T-cell (primary cell): ENCODE data around the gene CHRND. TPM values are rescaled to one million over a fixed set of nuclear protein-coding genes. Genes with fewer than 3 reads are reported as not detected.
"Not testable (repeated sequence)": the region's sequence is repeated elsewhere in the genome, so short reads cannot be mapped to it uniquely, and the experiment has no call there.

Experiments used
- ATAC-seq, 4 experiments: fragments of 200-7000 bp in 3 of 4; fragments of 150-1000 bp in 1 of 4; cut with Tn5 transposase; replicated peaks in 1 of 4; 1 replicate in 3 of 4; 2 replicates in 1 of 4; pipeline ENCODE4 v1.10.0; 2021; ENCODE audit warnings: moderate library complexity in 3 of 4, mild to moderate bottlenecking in 2 of 4, moderate number of reproducible peaks in 1 of 4
- CTCF ChIA-PET, 2 donors: fragments of 300-600 bp; sonication (Branson Sonifier 250); formaldehyde crosslinking; loops; one replicate each; lab custom pipeline; 2022; ENCODE audit warnings: antibody characterized with exemption in 2 of 2; lab: Charles Lee
- POLR2A ChIA-PET, 2 donors: fragments of 300-600 bp; sonication (Branson Sonifier 250); formaldehyde crosslinking; loops; one replicate each; lab custom pipeline; 2022; ENCODE audit warnings: antibody characterized with exemption in 2 of 2; lab: Charles Lee
- DNase-seq, 35 experiments: peaks; one replicate each; pipeline versions ENCODE4 v3.0.0 to v3.0.0-alpha.2; 2013 to 2023
- H3K27ac ChIP-seq: one replicate; pipeline ENCODE4 v1.5.1; 2013; ENCODE audit warnings: low read length
- H3K27me3 ChIP-seq, 2 experiments: replicated peaks in 1 of 2; 1 replicate in 1 of 2; 2 replicates in 1 of 2; pipeline versions ENCODE4 v1.6.1 to v1.7.0; 2013; ENCODE audit warnings: low read length in 1 of 2, mixed read lengths in 1 of 2; ENCODE audit not compliant: control insufficient read depth in 2 of 2, insufficient read depth in 2 of 2; ENCODE audit errors: extremely low read depth in 1 of 2
- H3K36me3 ChIP-seq, 2 donors: 1 replicate in 1 of 2; 2 replicates in 1 of 2; pipeline versions ENCODE4 v1.6.1 to v1.7.0; 2013; ENCODE audit warnings: low read length in 1 of 2; ENCODE audit not compliant: control insufficient read depth in 2 of 2, insufficient read depth in 1 of 2; ENCODE audit errors: extremely low read depth in 1 of 2
- H3K4me1 ChIP-seq, 2 experiments: 1 replicate in 1 of 2; 2 replicates in 1 of 2; pipeline versions ENCODE4 v1.6.1 to v1.7.0; 2013; ENCODE audit warnings: low read length in 2 of 2, mixed read lengths in 1 of 2; ENCODE audit not compliant: insufficient read depth in 2 of 2, control insufficient read depth in 1 of 2; ENCODE audit errors: extremely low read depth in 1 of 2
- H3K4me3 ChIP-seq, 2 donors: 1 replicate in 1 of 2; 2 replicates in 1 of 2; pipeline versions ENCODE4 v1.5.1 to v1.7.0; 2013; ENCODE audit warnings: mild to moderate bottlenecking in 2 of 2, low read length in 1 of 2, moderate library complexity in 1 of 2; ENCODE audit not compliant: control insufficient read depth in 1 of 2; ENCODE audit errors: extremely low read depth in 1 of 2
- H3K9me3 ChIP-seq: 2 replicates; pipeline ENCODE4 v1.7.0; 2013
- H3K27ac Mint-ChIP-seq, 2 donors: one replicate each; pipeline ENCODE4 v1.8.0; 2020 to 2021; ENCODE audit warnings: mild to moderate bottlenecking in 2 of 2, mixed read lengths in 2 of 2
- H3K27me3 Mint-ChIP-seq, 2 donors: one replicate each; pipeline ENCODE4 v1.8.0; 2021 to 2022; ENCODE audit warnings: mixed read lengths in 2 of 2
- H3K36me3 Mint-ChIP-seq: one replicate; pipeline ENCODE4 v1.8.0; 2021; ENCODE audit warnings: mixed read lengths
- H3K4me1 Mint-ChIP-seq, 3 donors: one replicate each; pipeline ENCODE4 v1.8.0; 2020 to 2022; ENCODE audit warnings: mixed read lengths in 3 of 3, mild to moderate bottlenecking in 1 of 3
- H3K4me3 Mint-ChIP-seq, 3 donors: one replicate each; pipeline ENCODE4 v1.8.0; 2020 to 2022; ENCODE audit warnings: mild to moderate bottlenecking in 3 of 3, mixed read lengths in 3 of 3, moderate library complexity in 3 of 3
- H3K9me3 Mint-ChIP-seq, 3 donors: one replicate each; pipeline ENCODE4 v1.8.0; 2020 to 2022; ENCODE audit warnings: mixed read lengths in 3 of 3
- WGBS: methylation state at CpG from one replicate; pipeline ENCODE4 v1.1.5; 2013; ENCODE audit warnings: missing lambda C conversion rate; ENCODE audit not compliant: insufficient coverage; 5-methylcytosine and 5-hydroxymethylcytosine counted together
- total RNA-seq, 35 experiments: library from RNA in 6 of 35; stranded (reverse) in 6 of 35; fragments of 120-200 nt in 1 of 35; gene quantifications; one replicate each; pipeline versions ENCODE4 v1.2.1 to v1.2.4 and lab custom pipeline; 2013 to 2026

The CHRND gene
- total RNA-seq, 5 donors from 2014 or later (not counting 1 experiment from before 2014, with no cell fraction given) = not detected

- Histone ChIP-seq H3K36me3 (peaks cover 11 to 84% of the 10 kb centered on the region in 2 donors), H3K27me3 (no peaks in the 10 kb centered on the region), H3K4me1 (no peaks in the 10 kb centered on the region), H3K27ac (no peak overlapping the region), H3K9me3 (no peaks in the 10 kb centered on the region), H3K4me3 (no peak overlapping the region)
- CTCF ChIA-PET = interaction anchor here in 1 of 2 donors (0.7 kb wide), 1 partner anchor 279 kb away, joined by 4 read pairs; no protein-coding TSS in a partner anchor
- Mint-ChIP-seq H3K4me1 (peaks cover 0 to 2% (median 0%) of the 10 kb centered on the region in 3 donors), H3K27me3 (no peaks in the 10 kb centered on the region), H3K27ac (no peak overlapping the region), H3K9me3 (no peaks in the 10 kb centered on the region), H3K4me3 (no peak overlapping the region), H3K36me3 (peaks cover 69% of the 10 kb centered on the region)
- ATAC-seq (no peak), DNase-seq (no peak)
- 100% methylated on average over 1 of the region's 8 CpGs for WGBS
- POLR2A ChIA-PET = no interaction called here
These were observed 36.7 kb downstream of the CHRND start for GRCh38 chr2:232562515-232563151.

DNA sequence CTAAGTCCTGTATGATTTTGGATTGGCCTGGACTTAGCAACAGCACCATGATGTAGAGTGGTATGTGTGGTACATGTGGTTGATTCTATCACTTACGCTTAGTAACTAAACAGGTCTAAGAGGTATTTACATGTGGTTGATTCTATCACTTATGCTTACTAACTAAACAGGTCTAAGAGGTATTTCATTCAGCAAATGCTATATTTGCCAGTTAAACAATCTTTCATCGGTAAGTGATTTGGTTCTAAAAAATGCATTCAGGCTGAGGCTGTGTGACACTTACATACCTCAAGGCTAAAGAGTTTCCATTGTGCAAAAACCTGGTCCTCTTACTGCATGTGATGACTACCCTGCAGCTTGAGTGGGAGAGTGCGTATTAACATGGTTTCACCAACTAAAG is 37.6 kb downstream of the CHRND start:
- Mint-ChIP-seq H3K36me3 (peaks cover 74% of the 10 kb centered on the region), H3K27me3 (no peaks in the 10 kb centered on the region), H3K4me1 (peaks cover 0 to 2% (median 0%) of the 10 kb centered on the region in 3 donors), H3K4me3 (no peak overlapping the region), H3K27ac (no peak overlapping the region), H3K9me3 (no peaks in the 10 kb centered on the region)
- no peak overlapping the region for H3K4me3 ChIP-seq
- WGBS = no CpG with 5 or more reads among the region's 3 CpGs
- DNase-seq (no peak), ATAC-seq (no peak)
- H3K9me3 ChIP-seq = no peaks in the 10 kb centered on the region
- no peaks in the 10 kb centered on the region for H3K4me1 ChIP-seq
- ChIA-PET POLR2A (interaction anchor here in 1 of 2 donors (0.7 kb wide), 1 partner anchor 1384 kb away, joined by 5 read pairs; no protein-coding TSS in a partner anchor), CTCF (interaction anchor here in 1 of 2 donors (0.7 kb wide), 2 partner anchors 235 to 280 kb away, joined by 4 to 6 read pairs; no protein-coding TSS in a partner anchor)
- no peaks in the 10 kb centered on the region for H3K27me3 ChIP-seq
- H3K27ac ChIP-seq = no peak overlapping the region
- peaks cover 9 to 86% of the 10 kb centered on the region in 2 donors for H3K36me3 ChIP-seq

- no peak for DNase-seq
- Mint-ChIP-seq H3K27me3 (no peaks in the 10 kb centered on the region), H3K27ac (no peak overlapping the region), H3K4me1 (no peaks in the 10 kb centered on the region), H3K4me3 (no peak overlapping the region), H3K9me3 (no peaks in the 10 kb centered on the region), H3K36me3 (peaks cover 80% of the 10 kb centered on the region)
- Histone ChIP-seq H3K4me3 (no peak overlapping the region), H3K9me3 (no peaks in the 10 kb centered on the region), H3K27ac (no peak overlapping the region), H3K4me1 (no peaks in the 10 kb centered on the region), H3K27me3 (no peaks in the 10 kb centered on the region), H3K36me3 (peaks cover 19 to 88% of the 10 kb centered on the region in 2 donors)
- ATAC-seq = no peak
- ChIA-PET CTCF (interaction anchor here in 1 of 2 donors (1.1 kb wide), 1 partner anchor 50 kb away, joined by 3 read pairs; no protein-coding TSS in a partner anchor), POLR2A (no interaction called here)
These were observed 41.8 kb downstream of the CHRND start for GRCh38 chr2:232567721-232568120.

DNA sequence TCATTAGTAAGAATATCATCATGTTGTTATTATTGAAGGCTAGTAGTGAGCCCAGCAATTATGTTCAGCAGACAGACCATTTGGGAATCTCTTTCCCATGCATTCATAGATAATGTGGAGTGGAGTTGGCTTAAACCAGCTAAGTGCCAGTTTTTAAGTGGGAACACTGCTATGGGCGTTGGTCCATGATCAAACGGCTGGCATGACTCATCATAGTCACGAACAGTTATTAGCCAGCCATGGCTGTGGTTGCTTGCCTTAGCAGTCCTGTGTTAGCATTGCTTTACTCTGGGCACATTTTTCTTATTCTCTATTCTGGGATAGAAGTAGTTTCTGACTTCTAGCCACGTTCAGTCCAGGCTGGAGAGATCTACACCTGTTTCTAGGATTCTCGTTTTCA is 42.2 kb downstream of the CHRND start:
- Histone ChIP-seq H3K4me1 (no peaks in the 10 kb centered on the region), H3K36me3 (peaks cover 19 to 87% of the 10 kb centered on the region in 2 donors), H3K27me3 (no peaks in the 10 kb centered on the region), H3K4me3 (no peak overlapping the region), H3K27ac (no peak overlapping the region), H3K9me3 (no peaks in the 10 kb centered on the region)
- H3K27me3 Mint-ChIP-seq = no peaks in the 10 kb centered on the region
- peaks cover 76% of the 10 kb centered on the region for H3K36me3 Mint-ChIP-seq
- ChIA-PET CTCF (interaction anchor here in 1 of 2 donors (1.1 kb wide), 1 partner anchor 49 kb away, joined by 3 read pairs; no protein-coding TSS in a partner anchor), POLR2A (no interaction called here)
- ATAC-seq (no peak), DNase-seq (no peak)
- H3K27ac Mint-ChIP-seq = no peak overlapping the region
- no peaks in the 10 kb centered on the region for H3K4me1 Mint-ChIP-seq
- H3K4me3 Mint-ChIP-seq = no peak overlapping the region
- no CpG with 5 or more reads among the region's 5 CpGs for WGBS
- H3K9me3 Mint-ChIP-seq = no peaks in the 10 kb centered on the region

- WGBS = no CpG with 5 or more reads among the region's 9 CpGs
- no peak for ATAC-seq
- Mint-ChIP-seq H3K9me3 (no peaks in the 10 kb centered on the region), H3K27me3 (no peaks in the 10 kb centered on the region), H3K27ac (no peak overlapping the region), H3K36me3 (peaks cover 76% of the 10 kb centered on the region), H3K4me1 (no peaks in the 10 kb centered on the region), H3K4me3 (no peak overlapping the region)
- no peak overlapping the region for H3K27ac ChIP-seq
- H3K36me3 ChIP-seq = peaks cover 19 to 82% of the 10 kb centered on the region in 2 donors
- POLR2A ChIA-PET = interaction anchor here in 1 of 2 donors (0.6 kb wide), 1 partner anchor 49 kb away, joined by 5 read pairs; no protein-coding TSS in a partner anchor
- H3K9me3 ChIP-seq = no peaks in the 10 kb centered on the region
- no peak overlapping the region for H3K4me3 ChIP-seq
- H3K27me3 ChIP-seq = no peaks in the 10 kb centered on the region
- CTCF ChIA-PET = no interaction called here
- DNase-seq = no peak
- H3K4me1 ChIP-seq = no peaks in the 10 kb centered on the region
These were observed 43.6 kb downstream of the CHRND start for GRCh38 chr2:232569541-232569940.

- WGBS = 100% methylated on average over 3 of the region's 6 CpGs
- H3K27ac Mint-ChIP-seq, H3K27ac ChIP-seq, DNase-seq, H3K4me3 ChIP-seq, ATAC-seq, H3K4me3 Mint-ChIP-seq, H3K9me3 Mint-ChIP-seq, H3K27me3 ChIP-seq, H3K4me1 ChIP-seq, H3K27me3 Mint-ChIP-seq, POLR2A ChIA-PET, H3K9me3 ChIP-seq, H3K4me1 Mint-ChIP-seq: not testable (repeated sequence)
- H3K36me3 Mint-ChIP-seq = peaks cover 76% of the 10 kb centered on the region
- CTCF ChIA-PET = interaction anchor here in 1 of 2 donors (0.6 kb wide), 1 partner anchor 19 kb away, joined by 5 read pairs; no protein-coding TSS in a partner anchor
- H3K36me3 ChIP-seq = peaks cover 23 to 80% of the 10 kb centered on the region in 2 donors
These were observed 44.5 kb downstream of the CHRND start for GRCh38 chr2:232570481-232570880.
